Esophagus muscularis mucosa (tissue), 4 donors: ENCODE results near the gene SOD3. TPM values are rescaled to one million over a fixed set of nuclear protein-coding genes. Genes with fewer than 3 reads are reported as not detected.

Source experiments
- DNase-seq: peaks from one replicate; pipeline ENCODE4 v3.0.0-alpha.2; 2017; ENCODE audit errors: extremely low spot score
- H3K27ac ChIP-seq, 4 donors: fragments of 200-600 bp; sonication (generic); replicated peaks in 1 of 4; 1 replicate in 3 of 4; 2 replicates in 1 of 4; pipeline ENCODE4 v1.5.1; 2016 to 2019; ENCODE audit warnings: mild to moderate bottlenecking in 1 of 4
- H3K27me3 ChIP-seq, 4 donors: fragments of 200-600 bp; sonication (generic); one replicate each; pipeline versions ENCODE4 v1.5.1 to v1.6.0; 2016 to 2019
- H3K36me3 ChIP-seq, 4 donors: fragments of 200-600 bp; sonication (generic); one replicate each; pipeline ENCODE4 v1.5.1; 2016 to 2019
- H3K4me1 ChIP-seq, 4 donors: fragments of 200-600 bp; sonication (generic); one replicate each; pipeline ENCODE4 v1.5.1; 2016 to 2019
- H3K4me3 ChIP-seq, 4 donors: fragments of 200-600 bp; sonication (generic); 1 replicate in 2 of 4; 2 replicates in 2 of 4; pipeline ENCODE4 v1.5.1; 2016 to 2019; ENCODE audit warnings: mild to moderate bottlenecking in 4 of 4, moderate library complexity in 1 of 4
- H3K9me3 ChIP-seq, 4 donors: fragments of 200-600 bp; sonication (generic); 1 replicate in 3 of 4; 2 replicates in 1 of 4; pipeline ENCODE4 v1.5.1; 2016 to 2019
- EP300 ChIP-seq: sonication (generic); formaldehyde crosslinking; IDR thresholded peaks from one replicate; pipeline ENCODE4 v1.6.1; 2017; ENCODE audit warnings: antibody characterized with exemption
- POLR2A ChIP-seq: fragments of 450-650 bp; IDR thresholded peaks from one replicate; pipeline ENCODE4 v1.6.1; 2017; ENCODE audit warnings: antibody characterized with exemption, moderate library complexity, mild to moderate bottlenecking, low read depth
- POLR2AphosphoS5 ChIP-seq, 2 donors: sonication (generic); formaldehyde crosslinking; IDR thresholded peaks; one replicate each; pipeline ENCODE4 v1.6.1; 2017; ENCODE audit warnings: antibody characterized with exemption in 2 of 2
- WGBS: methylation state at CpG from one replicate; pipeline ENCODE4 v1.1.5; 2018; 5-methylcytosine and 5-hydroxymethylcytosine counted together
- intact Hi-C: fragments of 100-400 bp; cut with DNase I; formaldehyde crosslinking; loops from one replicate; pipeline ENCODE4 v1.15.1; 2023
- total RNA-seq, 4 donors: library from RNA; depleted of rRNA; stranded (reverse); fragments of >200 nt; gene quantifications; one replicate each; pipeline versions ENCODE4 v1.1.0 to v1.2.1, GENCODE V29; 2016
- TF ChIP-seq, protein P1 (sequence below), 3 experiments: fragments of 200-600 bp in 2 of 3; fragments of 450-650 bp in 1 of 3; sonication (generic) in 2 of 3; IDR thresholded peaks; one replicate each; pipeline ENCODE4 v1.5.1; 2017 to 2019; ENCODE audit warnings: antibody characterized with exemption in 3 of 3, mild to moderate bottlenecking in 2 of 3, moderate library complexity in 1 of 3

SOD3 gene
- total RNA-seq, 4 donors from 2014 or later, result 404 to 1,012 (median 570) TPM

GRCh38 chr4:24763631-24764297 lies 31.6 kb upstream of the SOD3 start:
- Histone ChIP-seq H3K4me1 (peaks cover 0 to 27% (median 22%) of the 10 kb centered on the region in 4 donors), H3K36me3 (no peaks in the 10 kb centered on the region), H3K4me3 (no peak overlapping the region), H3K9me3 (no peaks in the 10 kb centered on the region), H3K27me3 (no peaks in the 10 kb centered on the region), H3K27ac (peak overlapping the region; percentile 20 to 64 (median 62))
- 29% methylated on average over 5 of the region's 5 CpGs for WGBS
- DNase-seq, result peak; percentile 80
- intact Hi-C loops, result no loop called here
- TF ChIP-seq POLR2A (no peak), POLR2AphosphoS5 (IDR thresholded peaks at IDR 0.05) (peak in 1 of 2 donors; percentile 14)

DNA sequence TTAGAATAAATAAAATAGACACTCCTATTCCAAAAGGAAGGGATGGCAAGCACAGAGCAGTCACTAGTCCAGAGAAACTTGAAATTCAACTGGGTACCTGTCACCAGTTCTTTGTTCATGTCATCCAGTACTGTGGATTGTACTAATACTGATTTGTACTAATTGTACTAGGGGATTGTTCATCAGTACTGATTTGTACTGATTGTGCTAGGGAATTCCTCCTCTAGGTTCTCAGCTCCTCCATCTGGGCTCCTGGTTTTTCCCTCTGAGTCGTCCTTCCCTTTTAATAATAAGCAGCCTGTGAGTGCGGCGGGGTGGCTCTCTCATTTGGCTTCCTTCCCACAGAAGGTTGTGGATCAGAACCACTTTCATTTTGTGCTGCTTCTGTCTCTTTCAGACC lies 31.0 kb upstream of the SOD3 start:
- no peak for TF ChIP-seq POLR2AphosphoS5 (IDR thresholded peaks at IDR 0.05)
- TF ChIP-seq POLR2A, result no peak
- TF ChIP-seq EP300, result no peak
- TF ChIP-seq, protein P1, sequence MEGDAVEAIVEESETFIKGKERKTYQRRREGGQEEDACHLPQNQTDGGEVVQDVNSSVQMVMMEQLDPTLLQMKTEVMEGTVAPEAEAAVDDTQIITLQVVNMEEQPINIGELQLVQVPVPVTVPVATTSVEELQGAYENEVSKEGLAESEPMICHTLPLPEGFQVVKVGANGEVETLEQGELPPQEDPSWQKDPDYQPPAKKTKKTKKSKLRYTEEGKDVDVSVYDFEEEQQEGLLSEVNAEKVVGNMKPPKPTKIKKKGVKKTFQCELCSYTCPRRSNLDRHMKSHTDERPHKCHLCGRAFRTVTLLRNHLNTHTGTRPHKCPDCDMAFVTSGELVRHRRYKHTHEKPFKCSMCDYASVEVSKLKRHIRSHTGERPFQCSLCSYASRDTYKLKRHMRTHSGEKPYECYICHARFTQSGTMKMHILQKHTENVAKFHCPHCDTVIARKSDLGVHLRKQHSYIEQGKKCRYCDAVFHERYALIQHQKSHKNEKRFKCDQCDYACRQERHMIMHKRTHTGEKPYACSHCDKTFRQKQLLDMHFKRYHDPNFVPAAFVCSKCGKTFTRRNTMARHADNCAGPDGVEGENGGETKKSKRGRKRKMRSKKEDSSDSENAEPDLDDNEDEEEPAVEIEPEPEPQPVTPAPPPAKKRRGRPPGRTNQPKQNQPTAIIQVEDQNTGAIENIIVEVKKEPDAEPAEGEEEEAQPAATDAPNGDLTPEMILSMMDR (IDR thresholded peaks at IDR 0.05), result no peak
- no peaks in the 10 kb centered on the region for H3K9me3 ChIP-seq
- peaks cover 0 to 27% (median 22%) of the 10 kb centered on the region in 4 donors for H3K4me1 ChIP-seq
- no peak overlapping the region for H3K4me3 ChIP-seq
- 53% methylated on average over 3 of the region's 3 CpGs for WGBS
- peak overlapping the region; percentile 20 to 64 (median 62) for H3K27ac ChIP-seq
- no peaks in the 10 kb centered on the region for H3K36me3 ChIP-seq
- no peaks in the 10 kb centered on the region for H3K27me3 ChIP-seq
- intact Hi-C loops, result no loop called here
- peak; percentile 21 for DNase-seq

DNA sequence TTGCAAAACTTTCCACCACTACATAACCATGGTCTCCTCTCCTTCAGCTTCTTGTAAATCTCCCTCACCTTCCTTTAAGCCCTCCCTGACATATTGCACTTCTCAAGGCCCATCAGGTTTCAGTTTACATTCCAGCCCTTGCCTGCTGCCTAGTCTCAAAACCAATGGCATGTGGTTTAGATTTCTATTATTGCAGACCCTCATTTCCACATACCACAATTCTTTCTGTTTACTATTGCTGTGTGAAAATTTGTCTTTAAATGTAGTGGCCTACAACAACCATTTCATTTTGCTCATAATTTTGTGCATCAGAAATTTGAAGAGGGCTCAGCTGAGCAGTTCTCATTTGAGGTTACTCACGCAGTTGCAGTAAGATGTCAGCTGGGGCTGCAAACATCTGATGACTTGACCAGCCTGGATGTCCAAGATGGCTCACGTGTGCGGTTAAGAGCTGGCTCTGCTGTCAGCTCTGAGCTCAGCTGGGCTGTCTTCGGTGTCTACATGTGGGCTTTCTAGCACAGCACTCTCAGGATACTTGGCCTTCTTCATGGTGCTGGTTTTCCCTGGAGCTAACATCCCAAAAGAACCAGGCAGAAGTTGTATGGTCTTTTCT lies 29.9 kb upstream of the SOD3 start:
- Histone ChIP-seq H3K9me3 (no peaks in the 10 kb centered on the region), H3K27me3 (no peaks in the 10 kb centered on the region), H3K36me3 (no peaks in the 10 kb centered on the region), H3K27ac (peak overlapping the region; percentile 20 to 64 (median 62)), H3K4me3 (no peak overlapping the region), H3K4me1 (peaks cover 0 to 31% (median 28%) of the 10 kb centered on the region in 4 donors)
- no peak for TF ChIP-seq POLR2A
- TF ChIP-seq POLR2AphosphoS5 (IDR thresholded peaks at IDR 0.05), result peak in 1 of 2 donors; percentile 30
- DNase-seq, result peak; percentile 45
- intact Hi-C loops, result no loop called here
- 44% methylated on average over 4 of the region's 4 CpGs for WGBS

DNA sequence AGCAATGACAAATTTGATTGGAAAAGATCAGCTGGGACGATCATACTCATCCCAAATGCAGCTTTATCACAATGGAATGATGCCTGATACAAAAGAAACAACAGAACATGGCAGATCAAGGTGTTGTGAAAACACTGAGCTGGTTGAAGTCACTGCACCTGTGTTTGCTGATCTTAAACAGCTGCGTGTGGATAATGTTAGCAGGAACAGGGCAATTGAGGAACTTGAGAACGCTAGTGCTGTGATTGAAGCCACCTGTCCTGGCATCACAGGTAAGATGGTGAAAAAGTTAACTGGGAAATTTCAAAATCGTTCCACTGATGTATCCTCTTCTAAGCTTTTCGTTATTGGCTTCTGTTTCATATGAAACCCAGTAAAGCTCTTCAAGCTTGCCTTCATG lies 27.4 kb upstream of the SOD3 start:
- DNase-seq, result peak; percentile 5
- H3K4me1 ChIP-seq, result peaks cover 0 to 42% (median 37%) of the 10 kb centered on the region in 4 donors
- H3K36me3 ChIP-seq, result no peaks in the 10 kb centered on the region
- 93% methylated on average over 5 of the region's 5 CpGs for WGBS
- H3K4me3 ChIP-seq, result no peak overlapping the region
- no peak overlapping the region for H3K27ac ChIP-seq
- intact Hi-C loops, result no loop called here
- H3K9me3 ChIP-seq, result no peaks in the 10 kb centered on the region
- no peaks in the 10 kb centered on the region for H3K27me3 ChIP-seq
- TF ChIP-seq POLR2AphosphoS5 (IDR thresholded peaks at IDR 0.05) (no peak), POLR2A (no peak), EP300 (no peak)
- TF ChIP-seq, protein P1 (IDR thresholded peaks at IDR 0.05), result no peak

GRCh38 chr4:24768604-24769003 lies 26.8 kb upstream of the SOD3 start:
- Histone ChIP-seq H3K27ac (no peak overlapping the region), H3K36me3 (no peaks in the 10 kb centered on the region), H3K4me3 (no peak overlapping the region), H3K4me1 (peaks cover 0 to 36% (median 32%) of the 10 kb centered on the region in 4 donors), H3K27me3 (no peaks in the 10 kb centered on the region), H3K9me3 (no peaks in the 10 kb centered on the region)
- DNase-seq, result peak; percentile 7
- TF ChIP-seq, protein P1 (IDR thresholded peaks at IDR 0.05), result no peak
- TF ChIP-seq POLR2AphosphoS5 (IDR thresholded peaks at IDR 0.05) (no peak), EP300 (no peak), POLR2A (no peak)
- intact Hi-C loops, result no loop called here
